Ascending aorta (tissue), 2 donors: ENCODE data around the gene CNGB1. TPM values are rescaled to one million over a fixed set of nuclear protein-coding genes. Genes with fewer than 3 reads are reported as not detected.
A peak's percentile ranks its signal among the peaks of the same experiment; 100 is the strongest.

ENCODE experiments used
- DNase-seq, 2 donors: peaks; one replicate each; pipeline ENCODE4 v3.0.0-alpha.2; 2019; ENCODE audit warnings: low spot score in 2 of 2
- H3K27ac ChIP-seq, 2 donors: fragments of 200-600 bp; sonication (generic); one replicate each; pipeline ENCODE4 v1.5.1; 2016 to 2017; ENCODE audit warnings: mild to moderate bottlenecking in 1 of 2
- H3K27me3 ChIP-seq: fragments of 200-600 bp; sonication (generic); one replicate; pipeline ENCODE4 v1.5.1; 2017
- H3K36me3 ChIP-seq, 2 donors: fragments of 200-600 bp; sonication (generic); one replicate each; pipeline ENCODE4 v1.5.1; 2016
- H3K4me1 ChIP-seq, 2 donors: fragments of 200-600 bp; sonication (generic); one replicate each; pipeline ENCODE4 v1.5.1; 2016 to 2017; ENCODE audit warnings: mild to moderate bottlenecking in 1 of 2
- H3K4me3 ChIP-seq, 2 donors: fragments of 200-600 bp; sonication (generic); one replicate each; pipeline ENCODE4 v1.5.1; 2016 to 2017; ENCODE audit warnings: mild to moderate bottlenecking in 1 of 2
- H3K9me3 ChIP-seq, 2 donors: fragments of 200-600 bp; sonication (generic); one replicate each; pipeline ENCODE4 v1.5.1; 2016
- CTCF ChIP-seq, 3 experiments: fragments of 200-600 bp in 2 of 3; fragments of 450-650 bp in 1 of 3; sonication (generic) in 2 of 3; IDR thresholded peaks; one replicate each; pipeline ENCODE4 v1.5.1; 2016 to 2019; ENCODE audit warnings: antibody characterized with exemption in 3 of 3, mild to moderate bottlenecking in 1 of 3, moderate library complexity in 1 of 3
- intact Hi-C: fragments of 100-400 bp; cut with DNase I; formaldehyde crosslinking; loops from one replicate; pipeline ENCODE4 v1.15.1; 2023
- total RNA-seq: library from RNA; depleted of rRNA; stranded (reverse); fragments of >200 nt; gene quantifications from one replicate; pipeline ENCODE4 v1.1.0, GENCODE V29; 2016

CNGB1 gene
- total RNA-seq, 1 donor from 2014 or later: not detected

DNA sequence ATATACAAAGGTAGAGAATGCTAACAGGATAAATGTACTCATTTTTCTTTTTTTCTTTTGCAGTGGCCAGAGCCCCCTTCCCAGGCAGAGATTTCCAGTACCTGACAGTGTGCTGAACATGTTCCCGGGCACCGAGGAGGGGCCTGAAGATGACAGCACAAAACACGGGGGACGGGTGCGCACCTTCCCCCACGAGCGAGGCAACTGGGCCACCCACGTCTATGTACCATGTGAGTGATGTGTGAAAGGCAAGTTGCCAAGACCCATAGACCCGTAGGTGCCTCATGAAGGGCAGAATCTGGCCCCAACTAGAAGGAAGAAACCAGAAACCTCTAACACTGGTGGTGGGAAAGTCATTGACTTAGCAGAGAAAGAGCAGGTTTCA is 31.5 kb upstream of the CNGB1 start:
- TF ChIP-seq CTCF (IDR thresholded peaks at IDR 0.05): no peak
- no peak for DNase-seq
- intact Hi-C loops: loop anchor here (5.0 to 10.0 kb wide), 3 partner anchors 245 to 512 kb away; partner anchors contain the start of genes GINS3 and SETD6

GRCh38 chr16:58001781-58002415 is 31.0 kb upstream of the CNGB1 start:
- H3K4me1 ChIP-seq: peaks cover 12 to 19% of the 10 kb centered on the region in 2 donors
- H3K36me3 ChIP-seq: peaks cover 12 to 15% of the 10 kb centered on the region in 2 donors
- intact Hi-C loops: loop anchor here (2.0 to 10.0 kb wide), 6 partner anchors 103 to 513 kb away; partner anchors contain the start of genes CCDC102A, GINS3 and SETD6
- H3K27ac ChIP-seq: peak overlapping the region; percentile 85 to 95
- H3K9me3 ChIP-seq: no peaks in the 10 kb centered on the region
- H3K27me3 ChIP-seq: no peaks in the 10 kb centered on the region
- H3K4me3 ChIP-seq: peak overlapping the region; percentile 78 to 93
- DNase-seq: no peak
- TF ChIP-seq CTCF (IDR thresholded peaks at IDR 0.05): no peak

More for the DNA sequence above, 31.5 kb upstream of the CNGB1 start:
- no peak overlapping the region for H3K27ac ChIP-seq
- peaks cover 12 to 19% of the 10 kb centered on the region in 2 donors for H3K4me1 ChIP-seq
- no peak overlapping the region for H3K4me3 ChIP-seq
- peaks cover 7 to 10% of the 10 kb centered on the region in 2 donors for H3K36me3 ChIP-seq
- no peaks in the 10 kb centered on the region for H3K27me3 ChIP-seq
- H3K9me3 ChIP-seq: no peaks in the 10 kb centered on the region

GRCh38 chr16:58000706-58001676 is 30.1 kb upstream of the CNGB1 start, which contains the start of gene USB1:
Gene USB1, plus strand, starts transcription at chr16:58001407. Its CDS starts 77 bp downstream, at chr16:58001484.
- H3K36me3 ChIP-seq: peaks cover 21 to 23% of the 10 kb centered on the region in 2 donors
- TF ChIP-seq CTCF (IDR thresholded peaks at IDR 0.05): peak; percentile 47 to 64 (median 63)
- peak within 1 kb of the TSS; percentile 85 to 95 for H3K27ac ChIP-seq
- H3K4me3 ChIP-seq: peak within 1 kb of the TSS; percentile 78 to 93
- peak; percentile 37 to 90 for DNase-seq
- intact Hi-C loops: loop anchor here (1.0 to 10.0 kb wide), 9 partner anchors 102 to 514 kb away; partner anchors contain the start of genes CCDC102A, CFAP20, GINS3 and KATNB1
- no peaks in the 10 kb centered on the region for H3K9me3 ChIP-seq
- H3K27me3 ChIP-seq: no peaks in the 10 kb centered on the region
- peaks cover 12 to 19% of the 10 kb centered on the region in 2 donors for H3K4me1 ChIP-seq

- peaks cover 12 to 19% of the 10 kb centered on the region in 2 donors for H3K4me1 ChIP-seq
- H3K27ac ChIP-seq: peak within 1 kb of the TSS; percentile 85 to 95
- TF ChIP-seq CTCF (IDR thresholded peaks at IDR 0.05): no peak
- intact Hi-C loops: loop anchor here (1.0 to 10.0 kb wide), 9 partner anchors 101 to 515 kb away; partner anchors contain the start of genes CCDC102A, CFAP20, GINS3 and KATNB1
- peaks cover 23 to 30% of the 10 kb centered on the region in 2 donors for H3K36me3 ChIP-seq
- H3K27me3 ChIP-seq: no peaks in the 10 kb centered on the region
- no peaks in the 10 kb centered on the region for H3K9me3 ChIP-seq
- H3K4me3 ChIP-seq: peak within 1 kb of the TSS; percentile 78 to 93
- DNase-seq: no peak
These were observed 29.2 kb upstream of the CNGB1 start, which contains the start of gene ZNF319 for GRCh38 chr16:57999971-58000705. Gene ZNF319, minus strand, starts transcription at chr16:58000672. Its CDS starts 2,407 bp downstream, at chr16:57998265.
